Common myeloid progenitor, CD34-positive (primary cell): ENCODE results near the gene ARMC2.

Source experiments
- CTCF ChIA-PET: fragments of 350-600 bp; sonication (Branson Sonifier 250); formaldehyde crosslinking; loops from one replicate; lab custom pipeline; 2021; ENCODE audit warnings: antibody characterized with exemption; lab: Charles Lee
- POLR2A ChIA-PET: fragments of 350-600 bp; sonication (Branson Sonifier 250); formaldehyde crosslinking; loops from one replicate; lab custom pipeline; 2021; ENCODE audit warnings: antibody characterized with exemption; lab: Charles Lee
- DNase-seq, 3 donors: peaks; one replicate each; pipeline versions ENCODE4 v3.0.0 to v3.0.0-alpha.2; 2013
- H3K27ac ChIP-seq, 2 experiments: 1 replicate in 1 of 2; 2 replicates in 1 of 2; pipeline ENCODE4 v1.7.0; 2013; ENCODE audit warnings: inconsistent platforms in 2 of 2, low read length in 2 of 2, mild to moderate bottlenecking in 2 of 2, low read depth in 1 of 2, moderate library complexity in 1 of 2; ENCODE audit not compliant: severe bottlenecking in 2 of 2, insufficient read depth in 1 of 2, poor library complexity in 1 of 2
- H3K27me3 ChIP-seq, 5 experiments: replicated peaks in 2 of 5; 1 replicate in 3 of 5; 2 replicates in 2 of 5; pipeline versions ENCODE4 v1.6.1 to v1.7.0; 2013; ENCODE audit warnings: low read length in 4 of 5, mild to moderate bottlenecking in 2 of 5, moderate library complexity in 2 of 5, inconsistent platforms in 1 of 5; ENCODE audit not compliant: insufficient read depth in 5 of 5, control insufficient read depth in 4 of 5
- H3K36me3 ChIP-seq, 4 experiments: 1 replicate in 2 of 4; 2 replicates in 2 of 4; pipeline versions ENCODE4 v1.6.1 to v1.7.0; 2013; ENCODE audit warnings: low read length in 3 of 4, control low read depth in 1 of 4, mild to moderate bottlenecking in 1 of 4; ENCODE audit not compliant: control insufficient read depth in 4 of 4, insufficient read depth in 4 of 4
- H3K4me1 ChIP-seq, 4 experiments: 1 replicate in 3 of 4; 2 replicates in 1 of 4; pipeline versions ENCODE4 v1.6.1 to v1.7.1; 2013; ENCODE audit warnings: low read length in 3 of 4, mild to moderate bottlenecking in 3 of 4, control low read depth in 1 of 4, inconsistent platforms in 1 of 4, moderate library complexity in 1 of 4; ENCODE audit not compliant: control insufficient read depth in 4 of 4, insufficient read depth in 4 of 4; ENCODE audit errors: control extremely low read depth in 1 of 4
- H3K4me3 ChIP-seq, 7 experiments: 1 replicate in 4 of 7; 2 replicates in 3 of 7; pipeline versions ENCODE4 v1.5.1 to v1.7.0; 2013; ENCODE audit warnings: mild to moderate bottlenecking in 7 of 7, low read length in 6 of 7, moderate library complexity in 6 of 7, inconsistent platforms in 2 of 7, low read depth in 2 of 7, control low read depth in 1 of 7; ENCODE audit not compliant: insufficient read depth in 4 of 7, control insufficient read depth in 1 of 7; ENCODE audit errors: extremely low read depth in 1 of 7
- H3K9me3 ChIP-seq, 5 experiments: 1 replicate in 4 of 5; 2 replicates in 1 of 5; pipeline versions ENCODE4 v1.6.1 to v1.7.1; 2013; ENCODE audit warnings: low read length in 4 of 5, mild to moderate bottlenecking in 2 of 5, inconsistent platforms in 1 of 5, low read depth in 1 of 5, moderate library complexity in 1 of 5; ENCODE audit not compliant: control insufficient read depth in 4 of 5, insufficient read depth in 2 of 5; ENCODE audit errors: control extremely low read depth in 1 of 5
- WGBS: methylation state at CpG from one replicate; pipeline ENCODE4 v1.1.5; 2013; ENCODE audit not compliant: insufficient coverage; 5-methylcytosine and 5-hydroxymethylcytosine counted together

ARMC2 gene

GRCh38 chr6:109002882-109003281, 154.7 kb downstream of the ARMC2 start:
- Histone ChIP-seq H3K27me3 (no peaks in the 10 kb centered on the region), H3K36me3 (peaks cover 13 to 26% (median 20%) of the 10 kb centered on the region in 4 experiments), H3K9me3 (no peaks in the 10 kb centered on the region), H3K4me1 (peaks cover 0 to 17% (median 5%) of the 10 kb centered on the region in 4 experiments), H3K27ac (no peak overlapping the region), H3K4me3 (no peak overlapping the region)
- ChIA-PET POLR2A (no interaction called here), CTCF (interaction anchor here (1.3 kb wide), 1 partner anchor 31 kb away, joined by 3 read pairs; no protein-coding TSS in a partner anchor)
- no peak for DNase-seq

DNA sequence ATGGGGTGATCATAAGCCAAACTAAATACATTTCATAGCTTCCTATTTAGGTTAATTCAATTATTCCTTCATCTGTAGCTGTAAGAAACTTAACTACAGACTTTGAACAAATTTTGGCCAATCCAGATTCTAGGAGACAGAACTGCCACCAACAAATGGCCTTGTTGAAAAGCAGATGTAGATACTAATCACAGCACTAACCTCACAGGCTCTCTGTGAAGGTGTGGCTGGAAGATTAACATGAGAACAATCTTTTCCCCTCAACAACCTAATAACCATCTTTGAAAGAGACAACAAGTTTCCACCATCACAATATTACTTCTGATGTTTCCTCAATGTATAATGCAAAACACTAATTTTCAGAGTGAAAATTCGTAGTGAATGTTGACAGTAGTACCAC, 158.6 kb downstream of the ARMC2 start:
- Histone ChIP-seq H3K36me3 (peaks cover 0 to 6% (median 2%) of the 10 kb centered on the region in 4 experiments), H3K27me3 (no peaks in the 10 kb centered on the region), H3K27ac (no peak overlapping the region), H3K4me1 (peaks cover 11 to 38% (median 23%) of the 10 kb centered on the region in 4 experiments), H3K9me3 (no peaks in the 10 kb centered on the region), H3K4me3 (peak overlapping the region in 1 of 7 experiments; percentile 99)
- CTCF ChIA-PET: no interaction called here
- peak in 2 of 3 donors; percentile 29 to 46 for DNase-seq
- no CpG with 5 or more reads among the region's 1 CpG for WGBS
- POLR2A ChIA-PET: interaction anchor here (1.1 kb wide), 1 partner anchor 10 kb away, joined by 5 read pairs; no protein-coding TSS in a partner anchor

DNA sequence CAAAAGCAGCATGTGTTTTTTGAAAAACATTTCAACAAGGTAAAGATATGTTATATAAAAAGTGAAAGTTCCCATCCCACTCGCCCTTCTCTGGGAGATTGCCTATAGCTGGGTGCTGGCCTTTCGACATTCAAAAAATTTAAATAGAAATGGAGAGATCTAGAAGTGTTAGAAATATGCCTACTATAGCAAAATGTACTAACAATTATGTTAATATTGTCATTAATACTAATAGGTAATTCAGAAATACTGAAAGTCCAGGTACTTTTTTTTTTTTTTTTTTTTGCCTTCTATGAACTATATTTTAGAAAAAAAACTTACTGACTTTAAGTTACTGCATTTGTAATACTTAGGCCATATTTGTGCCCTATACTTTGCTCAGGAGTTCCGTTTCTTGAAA, 159.3 kb downstream of the ARMC2 start:
- WGBS: 60% methylated on average over 1 of the region's 3 CpGs
- H3K36me3 ChIP-seq: no peaks in the 10 kb centered on the region
- no peaks in the 10 kb centered on the region for H3K9me3 ChIP-seq
- no peaks in the 10 kb centered on the region for H3K27me3 ChIP-seq
- no peak for DNase-seq
- ChIA-PET CTCF (interaction anchor here (0.6 to 1.9 kb wide), 6 partner anchors 12 to 115 kb away, joined by 3 to 5 read pairs (median 4); no protein-coding TSS in a partner anchor), POLR2A (interaction anchor here (1.1 kb wide), 1 partner anchor 11 kb away, joined by 5 read pairs; no protein-coding TSS in a partner anchor)
- H3K27ac ChIP-seq: peak overlapping the region in 1 of 2 experiments; percentile 94
- H3K4me3 ChIP-seq: peak overlapping the region in 6 of 7 experiments; percentile 94 to 99 (median 96)
- peaks cover 13 to 39% (median 24%) of the 10 kb centered on the region in 4 experiments for H3K4me1 ChIP-seq

DNA sequence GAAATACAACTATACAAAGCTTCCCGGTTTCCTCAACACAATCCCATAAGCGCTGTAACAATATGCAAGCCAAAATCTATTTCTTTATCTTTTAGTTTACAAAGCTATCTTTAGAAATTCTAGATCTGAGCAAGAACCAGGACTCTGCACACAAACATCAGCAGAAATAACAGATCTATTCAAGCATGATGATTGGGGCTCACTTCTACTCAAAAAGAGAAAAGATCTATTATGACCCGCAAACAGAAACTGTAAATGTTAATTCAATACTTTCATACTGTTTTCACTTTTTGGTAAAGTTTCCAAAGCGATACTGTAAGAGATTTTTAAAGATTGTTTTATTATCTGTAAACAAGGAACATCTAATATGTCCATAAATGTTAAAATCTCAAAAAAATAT, 159.8 kb downstream of the ARMC2 start:
- CTCF ChIA-PET: interaction anchor here (1.0 to 1.9 kb wide), 6 partner anchors 13 to 115 kb away, joined by 3 to 5 read pairs (median 4); no protein-coding TSS in a partner anchor
- H3K4me3 ChIP-seq: peak overlapping the region in 6 of 7 experiments; percentile 94 to 99 (median 96)
- no peaks in the 10 kb centered on the region for H3K9me3 ChIP-seq
- H3K4me1 ChIP-seq: peaks cover 15 to 44% (median 27%) of the 10 kb centered on the region in 4 experiments
- no peak for DNase-seq
- WGBS: no CpG with 5 or more reads among the region's 4 CpGs
- no peaks in the 10 kb centered on the region for H3K36me3 ChIP-seq
- POLR2A ChIA-PET: no interaction called here
- no peaks in the 10 kb centered on the region for H3K27me3 ChIP-seq
- peak overlapping the region in 1 of 2 experiments; percentile 94 for H3K27ac ChIP-seq

GRCh38 chr6:109008537-109009235, 160.5 kb downstream of the ARMC2 start:
- H3K27me3 ChIP-seq: no peaks in the 10 kb centered on the region
- 1% methylated on average over 14 of the region's 24 CpGs for WGBS
- DNase-seq: peak in 2 of 3 donors; percentile 58 to 65

DNA sequence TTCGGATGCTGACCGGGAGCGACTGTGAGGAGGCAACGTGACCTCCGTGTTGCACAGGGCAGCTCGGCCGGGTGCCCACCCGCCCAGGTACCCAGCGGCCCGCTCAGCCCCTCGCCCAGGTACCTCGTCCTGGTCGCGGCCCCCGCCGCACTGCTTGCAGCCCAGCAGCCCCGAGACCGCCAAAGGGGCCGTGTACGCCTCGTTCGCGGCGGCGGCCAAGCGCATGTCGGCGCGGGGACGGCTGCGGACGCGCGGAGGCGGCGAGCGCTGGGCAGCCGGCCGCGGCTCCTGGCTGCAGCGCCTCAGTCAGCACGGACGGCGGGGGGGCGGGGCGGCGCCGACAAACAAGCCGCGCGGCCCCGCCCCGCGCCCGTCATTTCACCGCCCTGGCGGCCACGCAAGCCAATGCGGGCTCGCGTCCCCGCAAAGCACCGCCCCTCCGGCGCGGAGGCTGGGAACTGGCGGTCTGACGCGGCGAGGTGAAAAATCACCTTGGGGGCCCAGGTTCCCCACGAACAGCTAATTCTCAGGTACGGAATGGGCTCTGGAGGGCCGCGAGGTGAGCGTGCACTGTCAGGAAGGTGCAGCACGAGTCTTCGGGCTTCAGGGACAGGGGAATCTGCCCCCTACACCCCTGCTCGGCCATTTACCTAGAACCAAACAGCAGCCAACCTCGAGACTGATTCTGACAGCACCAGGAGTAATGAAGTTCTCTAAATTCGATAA, 161.2 kb downstream of the ARMC2 start:
- Histone ChIP-seq H3K36me3 (no peaks in the 10 kb centered on the region), H3K27ac (peak overlapping the region; percentile 77 to 94), H3K4me3 (peak overlapping the region; percentile 78 to 99 (median 95)), H3K4me1 (peaks cover 22 to 55% (median 36%) of the 10 kb centered on the region in 4 experiments), H3K27me3 (no peaks in the 10 kb centered on the region), H3K9me3 (no peaks in the 10 kb centered on the region)
- WGBS: under 1% methylated on average over 76 of the region's 80 CpGs
- DNase-seq: peak; percentile 86 to 93 (median 92)
- CTCF ChIA-PET: interaction anchor here (1.3 to 1.9 kb wide), 6 partner anchors 41 to 433 kb away, joined by 3 to 4 read pairs (median 3); no protein-coding TSS in a partner anchor
- POLR2A ChIA-PET: interaction anchor here (0.9 kb wide), 1 partner anchor 10 kb away, joined by 3 read pairs; no protein-coding TSS in a partner anchor

More at GRCh38 chr6:109008537-109009235, 160.5 kb downstream of the ARMC2 start:
- Histone ChIP-seq H3K4me3 (peak overlapping the region; percentile 78 to 99 (median 95)), H3K9me3 (no peaks in the 10 kb centered on the region), H3K4me1 (peaks cover 20 to 48% (median 32%) of the 10 kb centered on the region in 4 experiments), H3K27ac (peak overlapping the region; percentile 77 to 94), H3K36me3 (no peaks in the 10 kb centered on the region)
- POLR2A ChIA-PET: no interaction called here
- CTCF ChIA-PET: interaction anchor here (1.2 to 1.9 kb wide), 5 partner anchors 20 to 116 kb away, joined by 3 to 4 read pairs (median 3); no protein-coding TSS in a partner anchor
